Caki2 (cell line): Measurements from ENCODE around the gene SPATA46. TPM values are rescaled to one million over a fixed set of nuclear protein-coding genes. Genes with fewer than 3 reads are reported as not detected.
A peak's percentile ranks its signal among the peaks of the same experiment; 100 is the strongest.

Experiments used
- DNase-seq: peaks from one replicate; pipeline ENCODE4 v3.0.0-alpha.2; 2015; ENCODE audit warnings: low read depth
- in situ Hi-C: cut with HindIII; loops from 2 replicates; pipeline ENCODE4 v1.10.0; 2016; ENCODE audit warnings: low sequenced_read_pairs, low pct_unique_long_range_greater_than_20kb, mixed read lengths
- total RNA-seq: library from RNA; depleted of rRNA; stranded (reverse); fragments of >200 nt; shearing (Covaris generic); gene quantifications from 2 replicates; pipeline ENCODE4 v1.2.3, GENCODE V29; 2014; ENCODE audit warnings: low replicate concordance

Gene SPATA46
- total RNA-seq, 1 experiment from 2014 or later = not detected

DNA sequence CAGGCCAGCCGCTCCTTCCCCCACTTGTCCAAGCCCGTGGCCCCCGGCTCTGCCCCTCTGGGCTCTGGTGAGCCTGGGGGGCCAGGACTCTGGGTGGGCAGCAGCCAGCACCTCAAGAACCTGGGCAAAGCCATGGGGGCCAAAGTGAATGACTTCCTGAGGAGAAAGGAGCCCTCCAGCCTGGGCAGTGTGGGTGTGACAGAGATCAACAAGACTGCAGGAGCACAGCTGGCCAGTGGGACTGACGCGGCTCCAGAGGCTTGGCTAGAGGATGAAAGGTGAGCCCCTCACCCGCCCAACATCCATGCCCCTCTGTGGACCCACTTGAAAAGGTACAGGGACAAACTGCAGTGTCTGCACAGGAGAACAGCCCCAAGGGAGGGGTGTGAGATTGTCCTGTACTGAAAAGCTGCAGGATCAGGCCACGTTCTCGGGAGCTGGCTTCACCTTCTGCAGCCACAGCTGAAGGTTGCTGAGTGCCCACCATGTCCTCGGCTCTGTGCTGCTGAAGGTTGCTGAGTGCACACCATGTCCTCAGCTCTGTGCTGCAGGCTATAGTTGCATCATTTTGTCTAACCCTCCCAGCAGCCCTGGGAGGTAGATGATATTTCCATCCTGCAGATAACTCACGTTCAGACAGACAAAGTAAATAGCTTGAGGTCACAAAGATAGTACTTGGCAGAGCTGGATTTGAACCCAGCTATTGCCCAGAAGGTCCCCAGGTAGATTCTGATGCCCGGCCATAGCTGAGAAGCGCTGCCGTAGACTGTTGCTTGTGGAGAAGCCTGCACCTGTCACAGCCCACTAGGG is 5.5 kb upstream of the SPATA46 start:
- DNase-seq = no peak
- in situ Hi-C loops = no loop called here

DNA sequence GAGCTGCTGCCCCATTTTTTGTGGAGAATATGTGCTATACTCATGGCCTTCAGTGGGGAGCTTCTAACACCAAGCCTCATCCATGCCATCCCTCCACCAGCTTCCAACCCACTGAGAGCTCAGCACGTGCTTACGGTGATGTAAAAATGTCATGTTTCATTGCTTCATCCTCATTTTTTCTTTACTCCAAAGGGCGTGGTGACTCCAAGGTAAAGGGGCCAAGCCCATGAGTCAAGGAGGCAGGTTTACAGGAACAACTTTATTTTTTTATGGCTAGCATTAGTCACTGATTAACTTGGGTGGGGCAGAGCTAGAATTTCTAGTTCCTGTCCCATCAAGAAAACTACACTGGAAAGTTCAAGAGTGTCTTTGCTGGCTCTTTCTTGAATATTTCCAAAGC is 4.7 kb upstream of the SPATA46 start, which contains the start of gene C1orf226:
Gene C1orf226, plus strand, starts transcription at position 346 of the 400 bp plus-strand sequence. CDS start 174 bp downstream, outside the sequence.
- in situ Hi-C loops = no loop called here
- peak; percentile 77 for DNase-seq

DNA sequence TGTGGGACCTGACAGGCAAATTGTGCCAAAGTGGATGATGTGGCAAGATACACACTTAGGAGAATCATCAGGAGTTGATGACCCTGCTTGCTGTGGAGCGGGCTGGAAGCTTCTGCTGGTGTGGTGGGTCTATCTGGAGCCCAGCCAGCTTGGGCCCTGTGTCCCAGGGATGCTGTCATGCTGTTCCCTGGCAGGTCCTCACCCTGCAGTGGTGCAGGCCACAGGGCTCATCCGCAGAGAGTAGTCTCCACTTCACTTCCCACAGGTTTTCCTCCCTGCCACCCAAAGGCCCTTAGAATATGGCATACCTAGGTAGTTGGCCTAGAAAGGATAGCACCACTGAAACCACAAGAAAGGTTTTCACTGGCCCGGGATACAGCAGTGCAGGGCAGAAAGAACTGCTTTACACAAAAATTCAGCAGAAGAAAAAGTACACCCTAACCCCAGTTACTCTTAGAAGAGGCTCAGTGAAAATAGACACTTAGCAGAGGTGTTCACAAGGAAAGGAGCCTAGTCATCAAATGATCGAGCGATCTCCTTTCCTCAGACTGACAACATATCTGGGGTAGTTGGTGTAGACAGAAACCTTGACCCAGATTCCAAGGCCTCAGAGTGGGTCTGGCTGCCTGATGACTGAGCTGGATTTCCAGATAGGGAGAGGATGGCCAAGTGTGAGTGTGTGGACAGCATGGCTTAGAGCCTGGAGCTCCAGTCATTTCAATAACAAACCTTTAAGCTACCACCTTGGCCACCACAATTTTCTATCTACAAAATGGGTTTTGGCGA is 3.6 kb upstream of the SPATA46 start:
- DNase-seq = no peak
- in situ Hi-C loops = no loop called here

DNA sequence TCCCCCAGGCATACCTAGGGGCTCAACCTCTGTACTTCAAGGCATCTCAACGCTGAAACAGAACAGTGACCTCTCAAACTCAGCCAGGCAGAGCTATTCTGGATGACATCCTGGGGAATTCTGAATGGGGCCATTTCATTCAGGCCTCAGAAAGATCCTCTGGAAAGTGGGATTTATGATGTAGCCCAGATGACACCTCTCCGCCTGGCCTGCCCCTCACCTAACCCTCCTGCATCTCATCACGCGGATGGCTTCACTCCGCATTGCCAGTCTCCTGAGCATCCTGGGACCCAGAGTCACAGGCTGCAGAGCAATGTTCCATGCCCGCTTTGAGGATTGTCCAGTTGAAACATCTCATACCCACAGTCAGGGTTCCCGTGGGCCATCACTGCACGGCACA is 1.2 kb downstream of the SPATA46 start:
- no peak for DNase-seq
- in situ Hi-C loops = no loop called here

DNA sequence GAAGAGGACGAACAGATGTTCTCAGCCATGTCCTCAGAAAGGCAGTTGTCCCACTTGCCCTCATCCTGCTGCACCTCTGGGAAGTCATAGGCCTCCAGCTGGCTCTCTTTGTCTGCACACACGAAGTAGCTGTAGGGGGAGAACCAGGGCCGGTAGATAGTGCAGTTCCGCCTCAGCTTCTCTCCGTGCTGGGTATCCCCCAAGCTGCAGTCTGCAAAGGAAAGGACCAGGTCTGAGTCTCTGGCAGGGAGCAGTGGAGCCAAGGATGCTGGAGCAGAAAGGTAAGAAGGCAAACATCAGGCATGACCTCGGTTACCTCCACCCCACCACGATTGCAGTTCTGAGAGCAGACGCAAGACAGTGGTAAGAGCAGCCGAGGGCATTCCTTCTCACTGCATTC is 2.2 kb downstream of the SPATA46 start:
- DNase-seq = no peak
- in situ Hi-C loops = no loop called here

DNA sequence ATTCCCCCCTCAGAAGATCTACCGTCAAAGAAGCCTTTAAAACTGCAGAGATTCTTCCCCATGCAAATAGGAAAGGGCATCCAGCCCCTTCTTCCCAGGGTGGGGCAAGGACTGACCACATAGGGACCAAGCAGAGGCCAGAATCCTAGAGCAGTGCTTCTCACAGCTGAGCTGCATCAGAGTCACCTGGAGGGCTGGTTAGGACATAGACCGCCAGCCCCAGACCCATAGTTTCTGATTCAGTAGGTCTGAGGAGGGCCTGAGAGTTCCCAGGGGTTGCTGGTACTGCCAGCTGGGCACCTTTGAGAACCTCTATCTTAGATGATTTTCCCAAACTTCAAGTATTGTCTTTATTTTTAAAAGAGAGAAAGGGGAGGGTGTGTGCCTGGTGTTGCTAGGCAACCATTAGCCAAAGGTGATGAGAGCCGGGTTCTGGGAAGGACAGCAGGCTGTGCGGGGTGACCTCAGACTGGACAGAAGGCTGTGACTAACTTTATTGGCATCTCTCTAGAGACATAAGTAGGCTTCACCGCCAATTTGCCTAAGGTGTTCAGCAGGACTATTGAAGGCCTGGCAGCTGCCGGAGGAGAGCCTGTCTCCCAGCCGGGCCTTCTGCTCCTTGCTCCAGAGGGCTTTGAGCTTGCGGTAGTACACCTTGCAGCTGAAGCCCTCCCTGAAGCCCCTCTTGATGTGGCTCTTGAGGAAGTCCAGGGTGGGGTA is 3.0 kb downstream of the SPATA46 start:
- peak; percentile 54 for DNase-seq
- in situ Hi-C loops = no loop called here

DNA sequence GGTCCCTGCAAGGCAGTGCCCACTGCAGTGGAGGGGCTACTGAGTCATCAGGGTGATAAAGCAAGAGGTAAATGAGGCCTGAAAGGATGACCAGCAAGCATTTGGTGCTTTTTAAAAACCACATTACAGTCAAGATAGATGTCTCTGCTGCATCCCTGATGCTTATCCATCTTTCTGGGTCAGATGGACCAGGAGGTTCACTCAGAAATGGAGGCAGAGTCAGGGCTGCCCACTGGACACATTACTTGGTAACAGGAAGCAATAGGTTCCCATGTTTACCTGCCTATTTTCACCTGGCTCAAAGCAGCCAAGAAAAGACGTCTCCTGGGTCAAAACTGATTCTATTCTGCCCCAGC is 3.6 kb downstream of the SPATA46 start:
- in situ Hi-C loops = no loop called here
- no peak for DNase-seq

DNA sequence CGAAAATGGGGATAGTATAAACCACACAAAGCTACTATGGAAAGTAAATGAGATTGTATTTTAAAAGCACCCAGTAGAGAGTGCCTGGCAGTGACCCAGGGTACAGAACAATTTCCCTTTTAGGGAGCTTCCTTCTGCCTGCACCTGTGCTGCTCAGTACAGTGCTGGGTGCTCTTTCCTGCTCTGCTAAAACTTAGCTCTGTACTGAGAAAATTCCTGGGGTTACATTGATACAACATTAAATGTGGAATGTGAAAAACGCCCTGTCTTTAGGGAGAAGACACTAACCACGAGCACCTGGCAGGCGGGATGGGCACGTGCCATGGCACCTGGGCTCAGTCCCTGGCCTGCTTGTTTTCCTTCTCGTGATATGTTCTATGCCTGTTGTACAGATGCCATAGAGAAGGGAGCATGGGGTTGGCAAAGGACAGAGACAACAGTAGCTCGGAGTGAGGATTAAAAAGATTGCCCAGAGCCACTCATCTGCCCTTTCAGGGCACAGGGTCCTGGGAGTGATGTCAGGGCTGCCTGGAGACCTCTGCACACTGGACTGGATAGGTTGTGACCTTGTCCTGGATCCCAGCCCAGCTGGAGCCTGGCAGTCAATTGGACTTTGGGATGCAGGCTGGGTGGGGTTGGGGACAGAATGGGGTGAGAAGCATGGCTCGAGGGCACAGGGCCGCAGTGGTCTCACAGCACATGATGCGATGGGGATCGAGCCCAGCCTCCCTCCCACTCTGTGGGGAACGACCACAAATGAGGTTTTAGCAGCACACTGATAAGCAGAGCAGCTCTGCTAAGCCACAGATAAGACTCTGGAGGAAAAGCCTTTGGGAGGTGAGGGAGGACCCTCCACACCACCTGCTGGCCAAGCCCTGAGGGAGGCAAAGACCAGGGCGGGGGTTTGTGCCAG is 4.2 kb downstream of the SPATA46 start:
- DNase-seq = no peak
- in situ Hi-C loops = no loop called here

DNA sequence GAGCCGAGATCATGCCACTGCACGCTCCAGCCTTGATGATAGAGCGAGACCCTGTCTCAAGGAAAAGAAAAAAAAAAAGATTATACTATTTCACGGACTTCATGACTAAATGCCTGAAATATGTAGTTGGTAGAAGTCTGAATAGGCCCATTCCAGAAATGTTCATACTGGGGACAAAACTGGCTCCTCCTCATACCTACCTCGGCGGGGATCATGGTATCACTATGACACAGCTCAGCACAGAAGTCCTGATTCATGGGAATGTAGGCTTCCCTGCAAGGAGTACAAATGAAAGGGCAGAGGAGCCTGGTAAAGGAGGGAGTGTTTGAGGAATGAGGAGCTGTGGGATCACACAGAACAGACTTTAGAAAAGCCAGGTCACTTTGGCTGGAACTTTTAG is 5.0 kb downstream of the SPATA46 start:
- in situ Hi-C loops = no loop called here
- DNase-seq = no peak

DNA sequence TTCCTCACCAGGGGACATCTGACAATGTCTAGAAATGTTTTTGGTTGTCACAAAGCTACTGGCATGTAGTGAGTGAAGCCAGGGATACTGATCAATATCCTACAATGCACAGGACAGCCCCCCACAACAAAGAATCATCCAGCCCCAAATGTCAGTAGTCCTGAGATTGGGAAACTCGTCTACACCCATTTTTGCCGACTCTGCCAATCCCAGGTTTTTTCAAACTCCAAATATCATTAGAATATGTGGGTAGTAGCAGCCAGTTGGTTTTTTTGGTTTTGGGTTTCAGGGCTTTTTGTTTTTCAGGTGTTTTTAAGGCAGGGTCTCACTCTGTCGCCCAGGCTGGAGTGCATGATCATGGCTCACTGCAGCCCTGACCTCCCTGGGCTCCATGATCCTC is 5.9 kb downstream of the SPATA46 start:
- no peak for DNase-seq
- in situ Hi-C loops = no loop called here

DNA sequence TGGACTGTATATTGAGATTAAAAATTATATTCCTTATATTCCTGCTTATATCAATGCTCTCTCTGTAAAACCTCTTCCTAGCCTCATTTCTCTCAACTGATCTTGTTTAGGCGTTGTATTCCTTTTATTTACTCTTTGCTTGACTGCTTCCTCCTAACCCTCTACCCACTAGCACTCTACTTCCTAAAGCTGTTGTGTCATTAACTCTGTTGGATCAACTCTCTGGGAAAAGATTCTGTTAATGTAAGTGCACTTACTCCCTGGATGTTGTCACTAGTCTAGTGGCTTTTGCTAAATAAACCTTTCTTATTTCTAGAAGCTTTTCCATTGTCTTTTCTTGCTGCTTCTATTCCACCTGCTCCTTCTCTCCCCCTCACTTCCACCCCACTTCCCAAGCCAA is 6.5 kb downstream of the SPATA46 start:
- in situ Hi-C loops = no loop called here
- DNase-seq = no peak

DNA sequence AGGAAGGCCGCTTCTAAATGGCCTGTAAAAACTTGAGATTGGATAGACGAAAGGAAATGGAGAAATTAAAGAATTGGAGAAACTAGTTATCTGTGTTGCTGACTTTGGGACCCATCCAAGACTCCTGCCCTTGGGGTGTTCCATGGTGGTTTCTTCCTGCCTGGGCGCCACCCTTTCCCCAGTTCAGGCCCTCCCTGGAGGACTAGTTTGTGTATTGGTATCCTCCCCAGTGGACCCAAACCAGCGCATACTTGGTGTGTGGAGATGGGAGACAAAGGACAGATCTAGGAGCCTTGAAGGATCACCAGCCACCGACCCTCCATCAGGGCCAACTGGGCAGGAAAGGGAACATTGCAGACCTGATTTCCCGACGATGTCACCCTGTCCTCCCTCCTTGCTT is 7.1 kb downstream of the SPATA46 start:
- no peak for DNase-seq
- in situ Hi-C loops = no loop called here

DNA sequence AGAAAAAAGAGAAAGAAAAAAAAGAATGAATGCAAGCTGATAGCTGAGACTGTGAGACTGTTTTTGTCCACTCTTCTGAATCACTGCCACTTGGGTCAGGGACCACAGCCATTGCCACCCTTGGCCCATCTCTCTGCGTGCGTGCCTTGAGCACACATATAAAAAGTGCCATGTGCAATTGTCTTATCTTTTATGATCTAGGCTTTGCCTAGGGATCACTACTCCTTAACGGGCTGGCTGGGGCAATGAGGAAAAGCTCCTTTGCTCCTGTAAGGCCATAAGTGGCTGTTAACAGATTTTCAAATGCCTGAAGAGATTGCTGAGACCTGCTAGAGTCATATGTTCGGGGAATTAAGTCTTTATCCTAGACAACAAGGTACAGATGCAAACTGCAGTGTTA is 8.2 kb downstream of the SPATA46 start:
- in situ Hi-C loops = no loop called here
- DNase-seq = no peak

DNA sequence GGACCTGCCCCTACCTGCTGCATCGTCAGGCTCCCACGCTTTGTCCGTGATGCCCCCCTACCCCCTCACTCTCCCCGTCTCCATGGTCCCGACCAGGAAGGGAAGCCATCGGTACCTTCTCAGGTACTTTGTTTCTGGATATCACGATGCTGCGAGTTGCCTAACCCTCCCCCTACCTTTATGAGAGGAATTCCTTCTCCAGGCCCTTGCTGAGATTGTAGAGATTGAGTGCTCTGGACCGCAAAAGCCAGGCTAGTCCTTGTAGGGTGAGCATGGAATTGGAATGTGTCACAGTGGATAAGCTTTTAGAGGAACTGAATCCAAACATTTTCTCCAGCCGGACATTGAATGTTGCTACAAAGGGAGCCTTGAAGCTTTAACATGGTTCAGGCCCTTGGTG is 8.9 kb downstream of the SPATA46 start:
- in situ Hi-C loops = no loop called here
- no peak for DNase-seq

DNA sequence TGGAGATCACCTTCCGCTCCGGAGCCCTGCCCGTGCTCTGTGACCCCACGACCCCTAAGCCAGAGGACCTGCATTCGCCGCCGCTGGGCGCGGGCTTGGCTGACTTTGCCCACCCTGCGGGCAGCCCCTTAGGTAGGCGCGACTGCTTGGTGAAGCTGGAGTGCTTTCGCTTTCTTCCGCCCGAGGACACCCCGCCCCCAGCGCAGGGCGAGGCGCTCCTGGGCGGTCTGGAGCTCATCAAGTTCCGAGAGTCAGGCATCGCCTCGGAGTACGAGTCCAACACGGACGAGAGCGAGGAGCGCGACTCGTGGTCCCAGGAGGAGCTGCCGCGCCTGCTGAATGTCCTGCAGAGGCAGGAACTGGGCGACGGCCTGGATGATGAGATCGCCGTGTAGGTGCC is 9.6 kb downstream of the SPATA46 start:
- DNase-seq = no peak
- in situ Hi-C loops = no loop called here

DNA sequence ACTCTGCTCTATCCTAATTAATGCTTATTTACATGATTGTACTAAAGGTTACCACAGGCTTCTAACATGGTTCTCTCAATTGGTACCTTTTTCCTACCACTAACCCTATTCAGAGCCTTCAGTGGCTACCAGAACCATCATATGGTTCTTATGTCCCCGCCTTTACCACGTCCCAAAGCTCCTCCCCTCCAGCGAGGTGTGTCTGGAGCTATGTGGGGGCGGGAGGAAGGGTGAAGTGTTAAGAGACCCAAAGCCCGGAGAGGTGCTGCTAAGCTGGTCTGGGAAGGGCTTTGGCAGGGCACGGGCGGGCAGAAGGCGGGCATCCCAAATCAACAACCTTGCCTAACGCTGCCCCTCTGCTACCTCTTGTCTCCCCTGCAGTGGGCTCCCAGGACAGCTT is 10.0 kb downstream of the SPATA46 start:
- in situ Hi-C loops = no loop called here
- DNase-seq = no peak

DNA sequence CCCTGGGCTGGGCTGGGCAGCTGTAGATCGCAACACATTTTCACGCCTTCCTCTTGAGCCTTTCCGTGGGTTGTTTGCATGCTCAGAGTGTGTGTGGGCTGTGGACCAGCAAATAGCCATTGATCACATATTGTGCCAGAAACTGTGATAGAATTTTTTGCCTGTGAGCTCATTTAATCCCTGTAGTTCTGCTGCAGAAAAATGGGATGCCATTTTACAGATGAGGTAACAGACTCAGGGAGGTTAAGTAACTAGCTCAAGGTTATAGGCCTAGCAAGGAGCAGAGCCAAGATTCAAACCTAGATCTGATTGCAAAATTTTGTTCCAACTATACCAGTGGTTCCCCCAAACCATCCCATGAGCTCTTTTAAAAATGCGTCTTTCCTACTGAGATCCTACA is 10.5 kb downstream of the SPATA46 start:
- in situ Hi-C loops = no loop called here
- DNase-seq = no peak
